HG02970 (cell line): ENCODE measurements around the gene RBP2.

ENCODE experiments used
- ATAC-seq: cut with Tn5 transposase; IDR thresholded peaks from one replicate; pipeline ENCODE4 v1.9.1; 2021; ENCODE audit warnings: mild to moderate bottlenecking, moderate library complexity, moderate number of reproducible peaks; ENCODE audit not compliant: unreplicated experiment, low FRiP score

RBP2 gene

DNA sequence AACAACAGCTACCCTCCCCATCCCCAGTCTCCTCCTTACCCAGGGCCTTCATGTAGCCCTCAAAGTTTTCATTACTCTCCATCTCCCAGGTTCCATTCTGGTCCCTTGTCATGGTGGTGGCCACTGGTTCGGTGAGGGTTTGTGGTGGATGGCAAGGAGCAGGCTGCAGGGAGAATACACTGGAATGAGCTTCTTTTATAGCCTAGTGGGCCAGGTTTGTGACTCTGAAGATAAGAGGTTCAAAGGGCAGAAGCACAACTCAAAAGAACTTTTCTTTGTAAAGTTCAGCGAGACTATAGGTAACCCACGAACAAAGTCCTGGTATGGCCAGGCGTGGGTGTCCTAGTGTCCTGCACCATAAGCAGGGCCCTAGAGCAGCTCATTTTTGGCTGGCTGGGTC lies at the start of gene RBP2:
Gene RBP2, minus strand, starts transcription at position 169 of the 400 bp plus-strand sequence. Its CDS starts 57 bp downstream, at position 112.
- no peak for ATAC-seq

DNA sequence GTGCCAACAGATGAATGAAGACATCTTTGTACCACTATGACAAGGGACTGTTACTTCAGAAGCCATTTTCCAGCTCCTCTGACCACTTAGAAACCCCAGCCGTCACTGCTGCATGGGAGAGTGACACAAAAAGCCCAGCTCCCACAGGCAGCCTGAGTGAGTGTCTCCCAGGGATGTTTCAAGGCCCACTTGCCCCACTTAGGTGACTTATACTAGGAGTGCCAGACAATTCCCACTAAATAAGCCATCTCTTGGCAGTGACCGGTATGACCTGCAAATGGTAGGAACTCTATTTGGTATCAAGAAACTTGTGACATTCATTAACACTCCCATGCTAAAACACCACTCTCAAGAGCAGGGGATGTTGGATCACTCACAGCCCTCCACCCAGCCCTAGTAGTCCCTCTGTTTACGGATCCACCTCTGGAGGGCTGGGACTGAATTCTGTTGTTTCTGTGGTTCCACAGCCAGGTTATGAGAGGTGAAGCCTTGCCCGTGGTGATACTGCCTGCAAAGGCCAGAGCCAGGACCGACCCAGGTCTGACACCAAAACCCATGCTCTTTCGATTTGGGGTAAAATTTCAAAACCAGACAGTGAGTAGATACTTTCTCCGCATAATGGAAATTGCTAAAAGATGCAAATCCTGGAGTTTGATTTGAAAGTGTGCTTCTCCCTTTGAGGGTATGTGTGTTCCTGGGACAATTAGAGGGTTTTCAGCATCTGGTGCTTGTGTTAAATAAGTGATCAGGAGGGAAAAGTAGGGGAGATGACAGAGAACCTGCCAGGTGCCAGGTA lies 48.7 kb upstream of the RBP2 start:
- ATAC-seq: no peak

DNA sequence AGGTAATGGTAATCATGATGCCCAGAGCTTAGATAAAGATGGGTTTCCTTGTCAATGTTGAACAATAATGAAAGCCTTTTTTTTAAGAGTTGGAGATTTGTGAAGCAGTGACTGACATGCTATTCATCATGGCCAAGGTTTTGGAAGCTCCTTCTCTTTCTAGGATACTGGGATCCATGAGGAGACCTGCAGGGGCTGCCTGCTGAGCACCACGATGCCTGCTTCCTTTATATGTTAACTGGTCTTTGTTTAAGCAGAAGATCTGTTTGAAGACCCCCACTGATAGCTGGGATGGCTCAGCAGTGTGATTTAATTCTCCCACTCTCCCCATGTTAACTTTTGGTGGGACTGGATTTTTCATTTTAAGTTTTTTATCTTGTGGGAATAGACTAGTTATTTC lies 47.4 kb upstream of the RBP2 start:
- ATAC-seq: no peak

GRCh38 chr3:139523166-139523565 lies 46.9 kb upstream of the RBP2 start:
- ATAC-seq: no peak

DNA sequence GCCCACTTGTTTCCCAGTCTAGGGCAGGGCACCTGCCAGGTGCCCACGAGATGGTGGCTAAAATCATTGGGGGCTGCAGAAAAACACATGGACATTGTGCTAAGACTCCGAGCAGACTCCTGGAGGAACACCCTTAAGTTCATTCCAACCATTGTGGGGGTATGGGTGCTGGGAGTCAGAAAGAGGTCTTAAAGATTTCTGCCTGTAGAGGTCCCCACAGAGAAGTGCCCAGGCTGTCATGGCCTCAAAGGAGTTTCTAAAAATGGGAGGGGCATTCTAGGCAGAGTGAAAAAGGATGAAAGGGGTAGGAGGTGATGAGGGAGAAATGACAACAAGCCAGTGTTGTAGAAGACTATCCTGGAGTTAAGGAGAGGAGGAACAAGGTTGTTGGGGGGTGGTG lies 46.1 kb upstream of the RBP2 start:
- no peak for ATAC-seq

GRCh38 chr3:139521816-139522215 lies 45.5 kb upstream of the RBP2 start:
- ATAC-seq: no peak

GRCh38 chr3:139521144-139521543 lies 44.8 kb upstream of the RBP2 start:
- ATAC-seq: no peak

DNA sequence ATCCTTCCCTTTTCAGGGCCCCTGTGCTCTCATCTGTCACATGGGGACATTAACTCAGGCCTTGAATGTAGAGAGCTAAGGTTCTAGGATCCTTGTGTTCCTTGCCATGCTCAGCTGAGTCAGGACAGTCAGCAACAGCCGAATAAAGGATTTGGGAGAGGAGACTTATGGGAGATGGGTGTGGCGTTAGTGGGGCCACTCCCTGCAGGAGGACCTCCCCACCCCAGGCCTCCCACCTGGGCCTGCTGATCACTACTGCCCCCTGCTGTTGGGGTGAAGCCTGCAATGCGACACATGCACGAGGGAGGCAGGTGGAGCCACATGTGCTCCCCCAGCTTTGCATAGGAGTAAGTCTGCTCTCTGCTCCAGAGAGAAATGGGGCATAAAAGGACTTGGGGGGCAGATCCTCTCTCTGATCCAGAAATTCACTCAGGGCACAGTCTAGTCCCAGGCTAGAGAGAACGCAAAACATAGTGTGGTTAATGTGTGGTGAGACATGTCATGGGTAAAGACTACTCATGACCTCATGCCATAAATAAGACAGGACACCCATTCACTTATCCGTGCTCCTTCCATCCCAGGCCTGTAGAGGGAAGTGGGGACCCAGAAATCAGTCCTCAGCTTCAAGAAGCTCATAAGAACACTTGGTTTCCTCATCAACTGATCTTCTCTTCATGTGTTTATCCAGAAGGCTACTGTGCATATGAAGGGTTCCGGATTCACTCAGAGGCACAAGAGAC lies 43.9 kb upstream of the RBP2 start:
- no peak for ATAC-seq

DNA sequence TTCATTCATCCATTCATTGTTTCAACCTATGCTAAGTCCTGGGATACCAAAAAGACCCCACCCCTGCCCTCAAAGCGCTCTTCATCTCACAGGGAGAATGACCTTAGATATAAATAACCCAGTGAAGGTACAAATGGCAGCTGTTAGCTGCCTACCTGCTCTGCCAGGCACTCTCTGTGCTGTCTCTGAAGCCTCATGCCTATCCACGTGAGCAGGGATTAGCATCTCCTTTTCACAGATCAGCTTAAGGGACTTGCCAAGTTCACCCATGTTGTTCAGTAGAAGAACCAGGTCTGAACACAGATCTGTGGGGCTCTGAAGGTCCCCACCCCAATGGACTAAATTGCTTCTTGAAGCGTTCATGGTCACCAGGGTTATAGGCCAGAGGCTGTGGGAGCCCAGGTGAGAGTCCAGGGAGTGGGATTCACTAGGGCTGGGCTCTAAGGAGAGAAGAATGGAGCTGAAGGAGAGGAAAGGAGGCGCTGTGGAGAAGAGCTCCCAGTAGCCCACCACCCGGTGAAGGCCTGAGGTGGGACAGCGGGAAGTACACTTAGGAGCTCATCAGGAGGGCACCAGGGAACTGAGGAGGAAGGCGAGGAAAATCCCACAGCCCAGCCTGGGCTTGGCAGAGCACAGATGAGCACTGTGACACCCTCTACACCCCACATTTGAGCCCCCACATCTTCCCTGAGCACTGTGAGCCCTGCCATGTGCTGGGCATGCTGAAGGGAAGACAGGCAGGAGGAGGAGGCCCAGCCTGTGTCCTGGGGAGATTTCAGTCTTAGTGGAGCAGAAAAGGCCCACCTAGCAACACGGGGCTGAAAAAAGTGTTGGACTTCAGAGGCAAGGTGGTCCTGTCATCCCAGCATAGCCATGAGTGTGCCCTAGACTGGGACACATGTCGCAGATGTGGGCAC lies 42.9 kb upstream of the RBP2 start:
- ATAC-seq: no peak

GRCh38 chr3:139518306-139518705 lies 42.0 kb upstream of the RBP2 start:
- ATAC-seq: no peak

DNA sequence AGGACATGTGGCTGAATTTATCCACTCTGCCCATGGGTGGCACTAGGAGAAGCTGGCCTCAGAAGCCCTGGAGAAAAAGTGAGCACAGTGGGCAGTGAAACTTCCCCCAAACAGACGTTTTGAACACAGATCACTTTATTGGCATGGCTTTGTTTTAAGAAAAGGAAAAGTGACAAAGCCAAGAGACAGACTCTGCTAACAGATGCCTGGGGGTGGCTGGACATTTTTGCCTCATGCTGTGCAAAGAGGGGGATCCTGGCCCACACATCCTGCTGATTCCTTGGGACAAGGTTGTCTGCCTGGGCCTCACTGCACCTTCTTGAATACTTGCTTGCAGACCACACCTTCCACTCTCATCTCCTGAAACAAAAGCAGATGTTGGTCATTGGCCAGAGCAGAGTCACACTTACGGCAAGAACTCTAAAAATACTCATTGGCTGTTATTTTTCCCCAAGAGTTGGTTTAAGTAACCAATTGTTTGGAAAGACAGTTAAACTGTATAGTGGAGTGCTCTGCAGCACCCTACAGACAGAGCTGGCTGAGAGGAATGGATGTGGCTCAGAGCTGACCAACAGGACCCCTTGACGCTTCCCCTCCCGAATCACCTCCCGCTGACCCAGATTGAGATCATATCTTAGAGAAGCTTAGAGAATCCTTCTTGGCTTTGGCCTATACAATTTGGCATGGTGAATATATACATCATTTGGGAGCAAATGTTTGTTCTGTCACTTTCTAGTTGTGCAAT lies 41.2 kb upstream of the RBP2 start:
- ATAC-seq: no peak

- ATAC-seq: no peak
Measured at GRCh38 chr3:139514741-139515140, 38.4 kb upstream of the RBP2 start.

DNA sequence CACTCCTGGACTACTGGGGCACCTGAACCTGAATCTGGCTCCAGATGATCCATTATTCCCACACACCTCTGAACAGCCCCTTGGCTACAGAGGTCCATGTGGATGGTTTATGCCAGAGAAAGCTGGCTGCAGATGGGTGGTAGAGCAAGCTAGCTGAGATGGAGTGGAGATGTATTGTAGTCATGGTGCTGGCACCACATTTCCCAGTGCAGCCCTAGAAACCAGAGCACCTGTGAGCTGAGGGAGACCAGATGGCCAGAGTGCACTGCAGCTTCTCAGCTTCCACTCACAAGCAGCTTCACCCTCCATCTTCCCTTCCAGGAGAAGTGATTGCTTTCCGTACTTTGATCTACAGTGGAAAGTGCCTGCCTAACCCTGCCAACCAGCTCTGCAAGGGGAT lies 33.3 kb upstream of the RBP2 start:
- ATAC-seq: no peak

DNA sequence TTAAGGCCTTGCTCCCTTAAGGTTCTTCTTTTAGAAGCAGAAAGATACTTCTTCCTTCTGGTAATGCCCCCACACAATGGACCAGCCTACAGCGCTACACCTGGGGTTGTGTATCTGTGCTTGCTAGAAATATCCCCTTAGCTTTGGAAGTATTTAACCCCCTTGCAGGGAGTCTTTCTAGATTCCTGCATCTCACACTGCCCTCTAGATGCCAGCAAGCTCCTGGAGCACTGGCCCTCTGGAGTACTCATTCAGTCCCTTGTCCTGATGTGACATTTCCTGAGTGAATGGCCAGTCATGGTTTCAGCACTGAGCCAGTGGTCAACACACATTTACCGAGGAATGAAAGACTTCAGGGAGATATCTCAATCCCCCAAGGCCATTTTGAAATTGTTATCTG lies 30.4 kb upstream of the RBP2 start:
- ATAC-seq: no peak

- no peak for ATAC-seq
Measured at GRCh38 chr3:139505829-139506386, 29.6 kb upstream of the RBP2 start.

DNA sequence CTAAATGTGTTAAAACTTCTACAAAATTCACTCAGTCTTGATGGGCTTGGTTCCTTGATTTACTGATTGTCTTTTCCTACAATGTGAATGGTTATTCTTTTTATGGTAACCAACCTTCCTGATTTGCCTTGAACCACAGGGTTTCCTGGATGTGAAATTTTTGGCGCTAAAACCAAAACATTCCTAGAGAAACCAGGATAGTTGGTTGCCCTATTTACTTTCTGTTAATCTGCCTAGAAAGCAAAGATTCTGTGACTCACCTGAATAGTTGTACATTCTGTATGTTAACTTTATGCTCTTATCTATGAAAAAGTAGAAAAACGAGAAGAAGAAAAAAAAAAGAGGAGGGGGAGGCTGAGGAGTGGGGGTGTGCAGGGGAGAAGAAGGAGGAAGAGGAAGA lies 23.2 kb upstream of the RBP2 start:
- ATAC-seq: no peak

DNA sequence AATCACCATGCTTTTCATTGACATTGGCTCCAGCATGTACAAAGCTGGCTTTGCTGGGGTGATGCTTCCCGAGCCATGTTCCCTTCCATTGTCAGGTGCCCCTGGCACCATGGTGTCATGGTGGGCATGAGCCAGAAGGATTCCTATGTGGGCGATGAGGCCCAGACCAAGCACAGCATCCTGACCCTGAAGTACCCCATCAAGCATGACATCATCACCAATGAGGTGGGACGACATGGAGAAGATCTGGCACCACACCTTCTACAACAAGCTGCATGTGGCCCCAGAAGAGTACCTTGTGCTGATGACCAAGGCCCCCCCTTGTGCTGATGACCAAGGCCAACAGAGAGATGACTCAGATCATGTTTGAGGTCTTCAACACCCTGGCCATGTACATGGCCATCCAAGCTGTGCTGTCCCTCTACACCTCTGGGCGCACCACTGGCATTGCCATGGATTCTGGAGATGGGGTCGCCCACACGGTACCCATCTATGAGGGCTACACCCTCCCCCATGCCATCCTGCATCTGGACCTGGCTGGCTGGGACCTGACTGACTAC lies 17.6 kb upstream of the RBP2 start:
- ATAC-seq: no peak

DNA sequence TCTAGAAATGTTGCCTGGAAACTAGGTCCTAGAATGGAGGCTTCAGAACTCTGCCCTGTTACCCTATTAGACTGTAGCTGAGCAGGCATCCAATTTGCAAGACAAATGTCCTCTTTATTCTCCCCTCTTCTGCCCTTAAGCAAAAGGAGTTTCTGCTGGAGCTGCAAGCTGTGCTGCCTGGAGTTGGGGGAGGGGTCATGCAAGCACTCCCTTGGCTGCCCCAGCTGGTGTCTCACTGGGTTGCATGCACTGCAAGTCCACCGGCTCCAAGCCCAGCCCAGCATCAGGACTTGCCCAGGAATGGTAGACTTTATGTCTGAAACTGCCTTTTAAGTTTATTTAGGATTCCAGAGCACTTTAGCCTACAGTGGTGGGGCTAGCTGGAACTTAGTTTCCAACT lies 15.7 kb upstream of the RBP2 start:
- no peak for ATAC-seq

DNA sequence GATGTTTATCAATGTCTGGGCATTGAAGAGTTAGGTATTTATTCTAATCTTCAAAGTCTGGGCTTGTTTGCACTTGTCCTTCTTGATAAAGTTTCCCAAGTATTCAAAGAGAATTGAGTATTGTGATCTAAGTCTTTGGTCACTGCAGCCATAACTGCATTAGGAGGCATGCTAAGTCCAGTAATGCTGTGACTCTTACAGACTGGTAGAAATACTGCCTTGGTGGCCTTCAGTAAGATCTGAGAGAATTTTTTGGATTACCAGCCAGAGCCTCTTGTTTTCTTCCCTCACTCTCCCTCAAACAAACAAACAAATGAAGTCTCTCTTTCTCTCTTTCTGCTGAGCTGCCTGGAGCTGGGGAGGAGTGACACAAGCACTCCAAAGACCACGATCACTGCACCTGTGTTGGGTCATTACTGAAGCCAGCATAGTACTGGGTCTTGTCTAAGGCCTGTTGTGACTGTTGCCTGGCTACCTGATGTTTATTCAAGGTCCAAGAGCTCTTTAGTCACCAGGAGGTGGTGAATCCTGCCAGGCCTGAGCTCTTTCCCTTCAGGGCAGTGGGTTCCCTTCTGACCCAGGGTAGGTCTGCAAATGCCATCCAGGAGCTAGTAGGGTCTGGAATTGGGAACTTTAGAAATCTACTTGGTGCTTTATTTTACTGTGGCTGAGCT lies 14.8 kb upstream of the RBP2 start:
- no peak for ATAC-seq
